ENCODE data around the gene PGGHG.
"Not testable (repeated sequence)": the region's sequence is repeated elsewhere in the genome, so short reads cannot be mapped to it uniquely, and the experiment has no call there.

Gene PGGHG

DNA sequence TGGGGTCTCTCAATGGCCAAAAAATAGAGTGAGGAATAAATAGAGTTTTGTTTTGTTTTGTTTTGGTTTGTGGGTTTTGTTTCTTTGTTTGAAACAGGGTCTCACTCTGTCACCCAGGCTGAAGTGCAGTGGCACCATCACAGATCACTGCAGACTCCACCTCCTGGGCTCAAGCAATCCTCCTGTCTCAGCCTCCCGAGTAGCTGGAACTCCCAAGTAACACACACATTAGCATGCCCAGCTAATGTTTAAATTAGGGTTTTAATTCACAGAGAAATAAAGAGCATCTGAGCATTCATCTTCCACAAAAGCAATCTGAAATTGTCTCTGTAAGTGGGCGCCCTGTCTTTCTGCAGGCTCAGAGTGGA lies 40.9 kb downstream of the PGGHG start:
- H3K27ac ChIP-seq, result no peak overlapping the region
- TF ChIP-seq CTCF (IDR thresholded peaks at IDR 0.05), result no peak
- no peak for TF ChIP-seq ZFX (IDR thresholded peaks at IDR 0.05; ENCODE audit: borderline replicate concordance)

- TF ChIP-seq ZFX (IDR thresholded peaks at IDR 0.05; ENCODE audit: borderline replicate concordance), result no peak
- TF ChIP-seq CTCF (IDR thresholded peaks at IDR 0.05), result no peak
- no peak overlapping the region for H3K27ac ChIP-seq
These were observed 41.4 kb downstream of the PGGHG start for GRCh38 chr11:330307-330693.

DNA sequence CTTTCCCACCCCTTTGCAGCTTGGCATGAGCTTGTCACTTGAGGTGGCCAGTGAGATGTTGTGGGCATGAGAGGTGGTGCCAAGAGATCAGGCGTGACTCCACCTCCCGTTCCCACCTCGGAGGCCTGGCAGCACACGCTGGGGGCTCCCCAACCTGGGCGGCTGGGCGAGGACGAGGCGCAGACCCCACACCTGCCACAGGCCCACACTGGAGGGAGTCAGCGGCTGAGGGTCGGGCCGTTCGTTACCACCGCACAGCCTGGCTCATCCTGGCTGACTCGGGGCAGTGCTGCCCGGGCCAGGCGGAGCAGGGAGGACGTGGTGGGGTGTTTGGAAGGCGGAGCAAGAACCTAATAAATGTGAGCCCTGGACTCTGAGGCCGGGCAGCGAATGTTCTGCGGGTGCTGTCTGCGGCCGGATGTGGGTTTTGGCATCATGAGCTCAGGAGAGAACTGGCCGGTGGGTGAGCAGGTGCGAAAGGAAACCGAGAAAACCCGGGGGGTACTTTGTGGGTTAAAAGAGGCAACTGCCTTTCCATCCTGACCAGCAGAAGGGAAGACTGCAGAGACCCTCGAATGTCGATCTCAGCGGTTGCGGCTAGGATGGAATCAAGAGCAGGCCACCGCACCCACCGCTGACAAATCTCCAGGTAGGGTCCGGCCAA lies 41.9 kb downstream of the PGGHG start:
- no peak overlapping the region for H3K27ac ChIP-seq
- TF ChIP-seq ZFX (IDR thresholded peaks at IDR 0.05; ENCODE audit: borderline replicate concordance) (no peak), CTCF (IDR thresholded peaks at IDR 0.05) (no peak)

DNA sequence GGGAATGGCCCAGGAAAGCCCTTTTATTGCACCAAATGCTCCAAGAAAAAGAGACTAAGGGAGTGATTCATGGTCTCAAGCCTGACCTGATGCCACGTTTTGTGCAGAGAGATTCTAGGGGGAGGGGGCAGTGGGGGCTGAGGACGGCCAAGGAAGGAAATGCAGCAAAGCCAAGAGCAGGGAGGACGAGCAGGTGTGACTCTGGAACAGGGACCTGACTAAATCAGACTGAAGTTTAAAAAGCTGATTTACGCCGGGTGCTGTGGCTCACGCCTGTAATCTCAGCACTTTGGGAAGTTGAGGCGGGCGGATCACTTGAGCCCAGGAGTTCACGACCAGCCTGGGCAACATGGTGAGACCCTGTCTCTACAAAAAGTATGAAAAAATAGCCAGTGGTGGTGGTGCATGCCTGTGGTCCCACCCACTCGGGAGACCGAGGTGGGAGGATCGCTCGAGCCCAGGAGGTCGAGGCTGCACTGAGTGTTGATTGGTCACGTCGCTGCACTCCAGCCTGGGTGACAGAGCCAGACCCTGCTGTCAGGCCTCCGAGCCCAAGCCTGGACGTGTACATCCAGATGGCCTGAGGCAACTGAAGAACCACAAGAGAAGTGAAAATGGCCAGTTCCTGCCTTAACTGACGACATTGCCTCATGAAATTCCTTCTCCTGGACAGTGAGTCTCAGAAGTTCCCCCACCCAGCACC lies 42.6 kb downstream of the PGGHG start:
- TF ChIP-seq CTCF (IDR thresholded peaks at IDR 0.05), result no peak
- no peak for TF ChIP-seq ZFX (IDR thresholded peaks at IDR 0.05; ENCODE audit: borderline replicate concordance)
- no peak overlapping the region for H3K27ac ChIP-seq

GRCh38 chr11:332651-333480 lies 43.9 kb downstream of the PGGHG start:
- no peak overlapping the region for H3K27ac ChIP-seq

DNA sequence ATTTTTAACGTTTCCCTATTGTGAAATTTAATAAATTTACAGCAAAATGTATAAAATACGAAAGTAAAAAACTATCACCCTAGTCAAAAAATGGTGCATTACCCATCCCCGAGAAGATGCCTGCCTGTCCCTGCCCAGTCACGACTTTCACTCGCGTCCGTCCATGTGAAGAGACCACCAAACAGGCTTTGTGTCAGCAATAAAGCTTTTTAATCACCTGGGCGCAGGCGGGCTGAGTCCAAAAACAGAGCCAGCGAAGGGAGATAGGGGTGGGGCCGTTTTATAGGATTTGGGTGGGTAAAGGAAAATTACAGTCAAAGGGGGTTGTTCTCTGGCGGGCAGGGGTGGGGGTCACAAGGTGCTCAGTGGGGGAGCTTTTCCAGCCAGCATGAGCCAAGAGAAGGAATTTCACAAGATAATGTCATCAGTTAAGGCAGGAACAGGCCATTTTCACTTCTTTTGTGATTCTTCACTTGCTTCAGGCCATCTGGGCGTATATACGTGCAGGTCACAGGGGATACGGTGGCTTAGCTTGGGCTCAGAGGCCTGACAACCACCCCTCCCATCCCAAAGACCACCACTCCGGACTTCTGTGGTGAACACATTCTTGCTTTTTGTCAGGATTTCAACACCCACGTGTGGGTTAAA lies 44.8 kb downstream of the PGGHG start:
- not testable (repeated sequence) for H3K27ac ChIP-seq

More at GRCh38 chr11:332651-333480, 43.9 kb downstream of the PGGHG start:
- TF ChIP-seq CTCF (IDR thresholded peaks at IDR 0.05) (no peak), ZFX (IDR thresholded peaks at IDR 0.05; ENCODE audit: borderline replicate concordance) (no peak)

DNA sequence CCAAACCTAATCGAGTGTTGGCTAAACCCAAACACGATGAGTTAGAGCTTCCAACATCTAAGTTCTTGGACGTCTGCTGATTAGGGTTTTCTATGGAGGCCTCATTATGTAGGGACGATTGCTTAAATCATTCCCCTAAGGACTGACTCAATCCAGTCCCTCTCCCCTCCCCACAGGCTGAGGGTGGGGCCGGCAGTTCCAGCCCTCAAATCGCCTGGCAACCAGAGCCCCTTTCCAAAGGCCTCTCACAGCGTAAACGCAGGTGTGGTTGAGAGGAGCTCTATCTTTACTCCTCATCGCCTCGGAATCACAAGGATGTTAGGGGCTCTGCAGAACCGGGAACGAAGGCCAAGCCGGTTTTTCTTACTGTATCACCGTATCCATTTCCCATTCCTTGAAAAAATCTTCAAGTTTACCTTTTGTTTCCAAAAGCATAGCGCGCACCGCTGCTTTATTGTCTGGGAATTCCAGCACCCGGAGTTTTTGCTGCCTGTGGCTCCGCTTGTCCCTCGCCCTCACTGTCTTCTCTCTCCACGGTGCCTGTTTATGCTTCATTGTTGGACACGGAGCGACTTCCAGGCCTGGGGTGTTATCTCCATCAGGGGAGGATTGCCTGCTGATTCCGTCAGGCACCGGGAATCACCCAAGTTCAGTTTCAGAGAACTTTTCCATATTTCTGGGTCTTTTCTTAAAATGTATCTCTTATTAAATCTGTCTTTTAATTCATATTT lies 45.5 kb downstream of the PGGHG start:
- TF ChIP-seq ZFX (IDR thresholded peaks at IDR 0.05; ENCODE audit: borderline replicate concordance), result no peak
- TF ChIP-seq CTCF (IDR thresholded peaks at IDR 0.05), result no peak
- no peak overlapping the region for H3K27ac ChIP-seq

Data from 22Rv1 (cell line).